Measurements from ENCODE around the gene TMEM178B. TPM values are rescaled to one million over a fixed set of nuclear protein-coding genes. Genes with fewer than 3 reads are reported as not detected.

TMEM178B gene
- total RNA-seq, 1 donor from 2014 or later, result 0.52 TPM

DNA sequence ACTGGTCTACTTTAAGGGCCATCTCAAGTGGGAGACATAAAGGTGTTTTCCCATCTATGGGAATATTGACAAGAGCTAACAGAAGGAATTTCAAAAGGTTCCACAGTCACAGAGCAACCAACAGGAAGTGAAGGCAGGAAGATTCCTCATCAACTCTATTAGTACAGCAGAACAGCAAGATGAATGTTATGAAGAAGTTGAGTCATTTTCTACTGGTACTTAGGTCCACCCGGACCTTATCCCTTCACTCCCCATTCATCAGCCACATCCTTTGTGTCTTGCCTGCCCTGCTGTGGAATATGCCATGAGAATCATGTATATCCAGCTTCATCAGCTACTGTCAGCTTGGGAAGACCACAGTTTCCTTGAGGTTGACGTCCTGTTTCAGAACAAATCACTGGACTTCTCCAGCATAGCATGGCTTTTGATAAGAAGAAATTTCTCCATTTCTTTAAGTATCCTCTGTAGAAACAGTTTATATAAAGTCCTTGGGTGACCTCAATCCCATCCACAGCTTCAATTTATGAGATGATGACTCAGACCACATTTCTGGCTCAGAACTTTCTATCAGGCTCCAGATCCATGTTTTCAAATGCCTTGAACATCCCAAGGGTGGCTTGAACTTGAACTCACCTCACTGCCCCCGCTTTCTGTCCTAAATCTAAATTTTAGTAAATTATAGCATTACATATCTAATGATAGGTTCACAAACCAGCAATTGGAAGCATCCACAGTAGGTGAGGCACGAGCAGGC is 392.5 kb downstream of the TMEM178B start:
- Histone ChIP-seq H3K9ac (ENCODE audit: low read depth in 1 of 3, low read length in 3 of 3) (no peak overlapping the region), H3K27me3 (ENCODE audit: control insufficient read depth in 3 of 3, insufficient read depth in 3 of 3, low read length in 3 of 3) (no peaks in the 10 kb centered on the region)

DNA sequence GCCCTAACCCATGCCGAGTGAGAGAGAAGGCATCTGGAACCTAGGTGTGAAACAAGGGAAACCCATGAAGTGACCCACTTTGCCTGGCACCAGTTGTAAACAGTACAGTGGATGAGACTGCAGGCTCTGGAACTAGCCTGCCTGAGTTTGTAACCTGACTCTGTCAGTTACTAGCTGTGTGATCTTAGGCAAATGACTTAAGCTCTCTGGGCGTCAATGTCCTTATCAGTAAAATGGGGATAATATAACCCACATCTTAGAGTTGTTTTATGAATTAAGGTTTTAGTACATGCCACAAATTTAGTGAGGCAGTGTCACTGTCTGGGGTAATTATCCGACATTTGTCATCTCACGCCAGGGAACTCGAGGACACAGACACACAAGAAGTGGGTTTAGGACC is 394.5 kb downstream of the TMEM178B start:
- Histone ChIP-seq H3K4me1 (ENCODE audit: control insufficient read depth in 3 of 3, insufficient read depth in 3 of 3, low read length in 3 of 3) (peaks cover 0 to 9% (median 7%) of the 10 kb centered on the region in 3 donors), H3K27me3 (ENCODE audit: control insufficient read depth in 3 of 3, insufficient read depth in 3 of 3, low read length in 3 of 3) (no peaks in the 10 kb centered on the region), H3K9ac (ENCODE audit: low read depth in 1 of 3, low read length in 3 of 3) (no peak overlapping the region), H3K9me3 (ENCODE audit: control insufficient read depth in 3 of 3, low read length in 3 of 3) (no peaks in the 10 kb centered on the region), H3K36me3 (ENCODE audit: control insufficient read depth in 3 of 3, insufficient read depth in 3 of 3, low read length in 3 of 3) (no peaks in the 10 kb centered on the region), H3K27ac (ENCODE audit: low read depth, low read length) (no peak overlapping the region), H3K4me3 (ENCODE audit: low read length in 3 of 3) (no peak overlapping the region)

More for the DNA sequence above, 392.5 kb downstream of the TMEM178B start:
- Histone ChIP-seq H3K9me3 (ENCODE audit: control insufficient read depth in 3 of 3, low read length in 3 of 3) (no peaks in the 10 kb centered on the region), H3K4me3 (ENCODE audit: low read length in 3 of 3) (no peak overlapping the region), H3K36me3 (ENCODE audit: control insufficient read depth in 3 of 3, insufficient read depth in 3 of 3, low read length in 3 of 3) (no peaks in the 10 kb centered on the region), H3K4me1 (ENCODE audit: control insufficient read depth in 3 of 3, insufficient read depth in 3 of 3, low read length in 3 of 3) (peaks cover 12 to 21% (median 17%) of the 10 kb centered on the region in 3 donors), H3K27ac (ENCODE audit: low read depth, low read length) (no peak overlapping the region)

DNA sequence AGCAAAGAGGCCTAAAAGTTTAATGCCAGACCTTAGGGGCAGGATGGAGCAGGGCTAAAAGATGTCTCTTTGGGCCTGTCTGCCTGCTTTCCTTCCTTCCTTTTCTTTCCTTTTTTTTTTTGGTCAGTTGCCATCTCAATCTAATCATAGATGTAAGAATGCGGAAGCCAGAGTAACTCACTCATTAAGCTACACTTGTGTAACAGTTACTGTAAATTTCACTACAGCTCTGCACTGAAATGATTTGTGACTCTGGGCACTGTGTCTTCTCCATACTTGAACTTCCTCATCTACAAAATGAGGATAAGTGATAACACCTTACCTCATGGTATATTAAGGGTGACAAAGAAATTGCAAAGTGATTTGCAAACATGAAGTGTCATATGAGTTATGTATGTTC is 401.8 kb downstream of the TMEM178B start:
- H3K4me1 ChIP-seq (ENCODE audit: control insufficient read depth in 3 of 3, insufficient read depth in 3 of 3, low read length in 3 of 3), result peaks cover 8 to 17% (median 9%) of the 10 kb centered on the region in 3 donors
- H3K36me3 ChIP-seq (ENCODE audit: control insufficient read depth in 3 of 3, insufficient read depth in 3 of 3, low read length in 3 of 3), result no peaks in the 10 kb centered on the region
- no peak overlapping the region for H3K27ac ChIP-seq (ENCODE audit: low read depth, low read length)

DNA sequence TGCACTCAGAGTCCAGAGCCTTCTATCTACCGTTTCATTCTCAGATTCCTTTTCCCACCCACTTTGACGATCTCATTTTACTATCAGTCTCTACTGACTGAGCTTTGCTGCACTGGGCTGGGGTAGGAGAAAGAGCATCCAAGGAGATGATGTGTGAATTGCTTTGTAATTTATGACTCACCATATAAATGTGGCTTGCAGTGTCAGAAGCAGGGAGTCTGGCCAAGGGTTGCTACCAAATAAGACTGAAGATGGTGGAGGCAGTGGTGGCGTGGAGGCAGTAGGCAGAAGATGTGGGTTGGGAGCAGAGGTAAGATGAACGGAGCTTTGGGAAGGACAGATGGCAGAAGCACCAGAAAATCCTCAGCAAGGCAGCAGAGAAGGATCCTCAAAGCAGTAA is 404.0 kb downstream of the TMEM178B start:
- no peaks in the 10 kb centered on the region for H3K36me3 ChIP-seq (ENCODE audit: control insufficient read depth in 3 of 3, insufficient read depth in 3 of 3, low read length in 3 of 3)
- H3K4me1 ChIP-seq (ENCODE audit: control insufficient read depth in 3 of 3, insufficient read depth in 3 of 3, low read length in 3 of 3), result peaks cover 8 to 17% (median 9%) of the 10 kb centered on the region in 3 donors
- H3K27me3 ChIP-seq (ENCODE audit: control insufficient read depth in 3 of 3, insufficient read depth in 3 of 3, low read length in 3 of 3), result no peaks in the 10 kb centered on the region
- H3K9ac ChIP-seq (ENCODE audit: low read depth in 1 of 3, low read length in 3 of 3), result no peak overlapping the region
- H3K27ac ChIP-seq (ENCODE audit: low read depth, low read length), result no peak overlapping the region
- H3K9me3 ChIP-seq (ENCODE audit: control insufficient read depth in 3 of 3, low read length in 3 of 3), result no peaks in the 10 kb centered on the region
- no peak overlapping the region for H3K4me3 ChIP-seq (ENCODE audit: low read length in 3 of 3)

More for the DNA sequence above, 401.8 kb downstream of the TMEM178B start:
- Histone ChIP-seq H3K4me3 (ENCODE audit: low read length in 3 of 3) (no peak overlapping the region), H3K9me3 (ENCODE audit: control insufficient read depth in 3 of 3, low read length in 3 of 3) (no peaks in the 10 kb centered on the region), H3K27me3 (ENCODE audit: control insufficient read depth in 3 of 3, insufficient read depth in 3 of 3, low read length in 3 of 3) (no peaks in the 10 kb centered on the region), H3K9ac (ENCODE audit: low read depth in 1 of 3, low read length in 3 of 3) (no peak overlapping the region)

DNA sequence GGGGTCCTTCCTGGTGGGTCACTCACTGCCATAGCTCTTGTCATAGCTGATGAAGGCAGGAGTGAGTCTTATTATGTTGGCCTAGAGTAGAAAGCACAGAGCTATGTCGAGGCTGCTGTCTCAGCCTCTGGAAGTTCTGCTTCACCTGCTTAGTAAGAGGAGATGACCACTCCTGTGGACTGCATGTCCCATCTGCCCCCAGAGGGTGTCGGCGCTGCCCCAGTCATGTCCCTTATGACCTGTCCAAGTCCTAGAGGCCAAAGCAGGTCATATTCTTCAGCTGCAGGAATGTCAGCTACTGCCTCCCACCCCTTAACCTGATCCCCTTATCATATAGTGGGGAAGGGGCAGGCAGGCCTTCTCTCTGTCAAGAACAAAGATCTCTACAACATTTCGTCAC is 405.0 kb downstream of the TMEM178B start:
- Histone ChIP-seq H3K27ac (ENCODE audit: low read depth, low read length) (no peak overlapping the region), H3K36me3 (ENCODE audit: control insufficient read depth in 3 of 3, insufficient read depth in 3 of 3, low read length in 3 of 3) (no peaks in the 10 kb centered on the region), H3K4me1 (ENCODE audit: control insufficient read depth in 3 of 3, insufficient read depth in 3 of 3, low read length in 3 of 3) (peaks cover 8 to 17% (median 9%) of the 10 kb centered on the region in 3 donors), H3K27me3 (ENCODE audit: control insufficient read depth in 3 of 3, insufficient read depth in 3 of 3, low read length in 3 of 3) (no peaks in the 10 kb centered on the region), H3K4me3 (ENCODE audit: low read length in 3 of 3) (no peak overlapping the region), H3K9me3 (ENCODE audit: control insufficient read depth in 3 of 3, low read length in 3 of 3) (no peaks in the 10 kb centered on the region), H3K9ac (ENCODE audit: low read depth in 1 of 3, low read length in 3 of 3) (no peak overlapping the region)

DNA sequence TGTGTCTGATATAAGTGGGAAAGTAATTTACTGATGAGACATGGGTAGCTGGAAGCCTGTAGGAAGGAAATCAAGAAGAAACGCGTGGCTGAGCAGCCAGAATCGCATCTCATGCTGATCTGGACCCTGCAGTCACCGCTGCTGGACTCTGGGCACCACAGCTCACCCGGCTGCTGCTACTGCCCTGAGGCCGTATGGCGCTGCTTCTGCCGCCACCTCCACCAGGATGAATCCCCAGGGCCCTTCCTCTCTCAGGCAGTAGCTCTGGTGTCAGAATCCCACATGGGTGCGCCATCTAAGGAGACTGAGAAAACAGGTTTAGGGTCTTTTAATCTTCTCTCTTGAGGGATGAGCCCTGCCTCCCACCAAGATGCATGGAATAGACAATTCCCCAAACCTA is 407.1 kb downstream of the TMEM178B start:
- Histone ChIP-seq H3K4me3 (ENCODE audit: low read length in 3 of 3) (no peak overlapping the region), H3K9ac (ENCODE audit: low read depth in 1 of 3, low read length in 3 of 3) (no peak overlapping the region), H3K9me3 (ENCODE audit: control insufficient read depth in 3 of 3, low read length in 3 of 3) (no peaks in the 10 kb centered on the region), H3K27ac (ENCODE audit: low read depth, low read length) (no peak overlapping the region), H3K4me1 (ENCODE audit: control insufficient read depth in 3 of 3, insufficient read depth in 3 of 3, low read length in 3 of 3) (peaks cover 8 to 17% (median 9%) of the 10 kb centered on the region in 3 donors), H3K27me3 (ENCODE audit: control insufficient read depth in 3 of 3, insufficient read depth in 3 of 3, low read length in 3 of 3) (no peaks in the 10 kb centered on the region), H3K36me3 (ENCODE audit: control insufficient read depth in 3 of 3, insufficient read depth in 3 of 3, low read length in 3 of 3) (no peaks in the 10 kb centered on the region)

DNA sequence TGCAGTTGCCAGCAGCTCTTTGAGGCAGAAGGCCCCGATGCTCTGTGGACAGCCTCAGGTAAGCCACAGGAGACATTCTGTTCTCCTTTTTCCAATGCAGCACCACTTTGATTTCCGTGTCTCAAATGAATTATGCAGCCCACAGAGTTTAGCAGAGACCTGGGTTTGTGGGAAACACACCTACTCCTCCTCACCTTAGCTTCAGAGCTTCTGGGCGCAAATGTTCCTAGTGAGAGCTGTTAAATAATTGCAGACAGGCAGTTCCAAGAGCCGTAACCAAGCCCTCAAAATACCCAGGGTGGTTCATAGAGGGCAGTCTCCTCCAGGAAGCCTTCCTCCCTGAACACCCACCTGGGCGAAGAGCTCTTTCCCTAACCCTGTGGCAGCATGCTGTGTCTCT is 408.1 kb downstream of the TMEM178B start:
- Histone ChIP-seq H3K36me3 (ENCODE audit: control insufficient read depth in 3 of 3, insufficient read depth in 3 of 3, low read length in 3 of 3) (no peaks in the 10 kb centered on the region), H3K9me3 (ENCODE audit: control insufficient read depth in 3 of 3, low read length in 3 of 3) (no peaks in the 10 kb centered on the region), H3K27me3 (ENCODE audit: control insufficient read depth in 3 of 3, insufficient read depth in 3 of 3, low read length in 3 of 3) (no peaks in the 10 kb centered on the region), H3K27ac (ENCODE audit: low read depth, low read length) (no peak overlapping the region), H3K4me3 (ENCODE audit: low read length in 3 of 3) (no peak overlapping the region), H3K4me1 (ENCODE audit: control insufficient read depth in 3 of 3, insufficient read depth in 3 of 3, low read length in 3 of 3) (peaks cover 8 to 14% (median 9%) of the 10 kb centered on the region in 3 donors), H3K9ac (ENCODE audit: low read depth in 1 of 3, low read length in 3 of 3) (no peak overlapping the region)

DNA sequence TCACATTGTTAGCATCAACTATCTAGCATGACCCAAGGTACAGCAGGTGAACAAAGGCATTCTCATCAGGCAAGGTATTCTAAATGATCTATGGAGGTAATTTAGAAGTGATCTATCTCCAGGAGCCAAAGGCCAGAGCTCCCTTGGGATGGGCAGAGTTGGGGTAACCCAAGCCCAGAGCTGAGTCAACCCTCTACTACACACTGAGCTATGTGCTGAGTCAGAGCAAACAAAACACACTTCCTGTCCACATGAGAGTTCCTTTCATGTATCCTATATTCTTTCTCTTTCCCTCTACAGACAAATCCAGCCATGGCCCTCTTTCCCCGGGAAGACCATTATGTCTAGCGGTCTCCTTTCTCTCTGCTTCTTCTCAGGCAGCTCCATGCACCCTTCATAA is 409.2 kb downstream of the TMEM178B start:
- no peaks in the 10 kb centered on the region for H3K36me3 ChIP-seq (ENCODE audit: control insufficient read depth in 3 of 3, insufficient read depth in 3 of 3, low read length in 3 of 3)
- no peaks in the 10 kb centered on the region for H3K27me3 ChIP-seq (ENCODE audit: control insufficient read depth in 3 of 3, insufficient read depth in 3 of 3, low read length in 3 of 3)
- H3K4me3 ChIP-seq (ENCODE audit: low read length in 3 of 3), result no peak overlapping the region
- H3K9me3 ChIP-seq (ENCODE audit: control insufficient read depth in 3 of 3, low read length in 3 of 3), result no peaks in the 10 kb centered on the region
- peaks cover under 1 to 3% (median 3%) of the 10 kb centered on the region in 3 donors for H3K4me1 ChIP-seq (ENCODE audit: control insufficient read depth in 3 of 3, insufficient read depth in 3 of 3, low read length in 3 of 3)
- H3K9ac ChIP-seq (ENCODE audit: low read depth in 1 of 3, low read length in 3 of 3), result no peak overlapping the region
- no peak overlapping the region for H3K27ac ChIP-seq (ENCODE audit: low read depth, low read length)

DNA sequence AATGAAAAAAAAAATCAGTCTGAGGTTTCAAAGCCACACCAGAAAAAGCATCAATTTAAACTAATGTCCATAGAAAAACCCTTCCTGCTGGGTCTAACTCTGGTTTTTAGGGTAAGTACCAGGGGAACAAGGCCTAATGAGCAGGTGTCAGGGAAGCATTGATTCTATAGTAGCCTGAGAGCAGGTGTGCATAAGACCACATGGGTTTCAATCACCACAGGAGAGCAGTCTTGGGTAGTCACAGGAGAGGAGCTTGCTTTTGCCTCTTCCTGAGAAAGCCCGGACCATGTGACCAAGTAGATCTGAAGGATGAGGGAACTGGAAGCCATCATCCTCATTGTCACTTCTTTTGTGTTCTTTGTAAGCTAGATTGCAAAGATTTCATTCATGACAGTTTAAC is 411.0 kb downstream of the TMEM178B start:
- no peak overlapping the region for H3K4me3 ChIP-seq (ENCODE audit: low read length in 3 of 3)
- no peaks in the 10 kb centered on the region for H3K27me3 ChIP-seq (ENCODE audit: control insufficient read depth in 3 of 3, insufficient read depth in 3 of 3, low read length in 3 of 3)
- no peaks in the 10 kb centered on the region for H3K9me3 ChIP-seq (ENCODE audit: control insufficient read depth in 3 of 3, low read length in 3 of 3)
- no peaks in the 10 kb centered on the region for H3K36me3 ChIP-seq (ENCODE audit: control insufficient read depth in 3 of 3, insufficient read depth in 3 of 3, low read length in 3 of 3)
- H3K27ac ChIP-seq (ENCODE audit: low read depth, low read length), result no peak overlapping the region
- no peak overlapping the region for H3K9ac ChIP-seq (ENCODE audit: low read depth in 1 of 3, low read length in 3 of 3)
- H3K4me1 ChIP-seq (ENCODE audit: control insufficient read depth in 3 of 3, insufficient read depth in 3 of 3, low read length in 3 of 3), result no peaks in the 10 kb centered on the region

DNA sequence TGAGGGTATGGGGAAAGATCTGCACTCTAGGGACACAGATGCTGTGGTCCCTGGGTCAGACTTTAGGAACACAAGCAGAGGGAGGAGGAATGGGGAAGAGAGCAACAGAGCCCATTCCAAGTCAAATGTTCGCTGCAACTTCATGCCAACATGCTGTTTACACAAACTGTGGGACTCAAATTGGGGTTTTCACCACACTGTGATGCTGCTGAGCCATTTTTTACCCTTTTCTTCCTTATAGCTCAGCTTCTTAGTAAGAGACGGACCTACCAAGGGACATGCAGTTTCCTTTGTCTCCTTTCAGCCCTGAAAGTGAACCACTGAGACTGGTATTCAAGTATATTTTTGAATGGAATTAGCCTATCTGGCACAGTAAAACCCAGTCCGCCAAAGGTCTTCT is 413.1 kb downstream of the TMEM178B start:
- Histone ChIP-seq H3K4me3 (ENCODE audit: low read length in 3 of 3) (no peak overlapping the region), H3K9ac (ENCODE audit: low read depth in 1 of 3, low read length in 3 of 3) (no peak overlapping the region), H3K36me3 (ENCODE audit: control insufficient read depth in 3 of 3, insufficient read depth in 3 of 3, low read length in 3 of 3) (no peaks in the 10 kb centered on the region), H3K27ac (ENCODE audit: low read depth, low read length) (no peak overlapping the region), H3K27me3 (ENCODE audit: control insufficient read depth in 3 of 3, insufficient read depth in 3 of 3, low read length in 3 of 3) (no peaks in the 10 kb centered on the region), H3K9me3 (ENCODE audit: control insufficient read depth in 3 of 3, low read length in 3 of 3) (no peaks in the 10 kb centered on the region), H3K4me1 (ENCODE audit: control insufficient read depth in 3 of 3, insufficient read depth in 3 of 3, low read length in 3 of 3) (no peaks in the 10 kb centered on the region)
